Middle frontal gyrus (tissue), 1 donor: ENCODE data around the gene SLC35F4.
"Not testable (repeated sequence)": the region's sequence is repeated elsewhere in the genome, so short reads cannot be mapped to it uniquely, and the experiment has no call there.

Experiments used
- DNase-seq: peaks from one replicate; pipeline ENCODE4 v3.0.0-alpha.2; 2015; ENCODE audit warnings: low spot score; ENCODE audit errors: extremely low spot score

SLC35F4 gene

GRCh38 chr14:57865403-57866198 is at the start of gene SLC35F4:
Gene SLC35F4 (minus strand): TSS chr14:57866092.
- no peak for DNase-seq

- no peak for DNase-seq
These were observed 43.7 kb upstream of the SLC35F4 start for GRCh38 chr14:57909626-57910025.

- no peak for DNase-seq
These were observed 38.1 kb upstream of the SLC35F4 start for GRCh38 chr14:57903954-57904353.

- DNase-seq, result no peak
These were observed 33.1 kb upstream of the SLC35F4 start for GRCh38 chr14:57898837-57899572.

GRCh38 chr14:57897144-57897748 is 31.4 kb upstream of the SLC35F4 start:
- DNase-seq, result no peak

- no peak for DNase-seq
These were observed 23.4 kb upstream of the SLC35F4 start for GRCh38 chr14:57889245-57889644.

- DNase-seq, result no peak
These were observed 18.3 kb upstream of the SLC35F4 start for GRCh38 chr14:57884175-57884574.

- DNase-seq, result no peak
These were observed 17.2 kb upstream of the SLC35F4 start for GRCh38 chr14:57883061-57883460.

GRCh38 chr14:57879516-57879915 is 13.6 kb upstream of the SLC35F4 start:
- DNase-seq, result no peak

GRCh38 chr14:57875985-57876384 is 10.1 kb upstream of the SLC35F4 start:
- DNase-seq, result no peak

- DNase-seq, result no peak
These were observed 9.4 kb upstream of the SLC35F4 start for GRCh38 chr14:57875296-57875695.

- DNase-seq, result no peak
These were observed 5.7 kb upstream of the SLC35F4 start for GRCh38 chr14:57871459-57872080.

GRCh38 chr14:57870686-57871457 is 5.0 kb upstream of the SLC35F4 start:
- no peak for DNase-seq

- no peak for DNase-seq
These were observed 3.7 kb upstream of the SLC35F4 start for GRCh38 chr14:57869617-57870016.

- DNase-seq, result no peak
These were observed 360 bp upstream of the SLC35F4 start for GRCh38 chr14:57866199-57866705.

- no peak for DNase-seq
These were observed 858 bp downstream of the SLC35F4 start for GRCh38 chr14:57865066-57865402.

- DNase-seq, result no peak
These were observed 1.2 kb downstream of the SLC35F4 start for GRCh38 chr14:57864659-57865058.

GRCh38 chr14:57863471-57863870 is 2.4 kb downstream of the SLC35F4 start:
- DNase-seq, result no peak

- not testable (repeated sequence) for DNase-seq
These were observed 10.2 kb downstream of the SLC35F4 start for GRCh38 chr14:57855666-57856065.

- no peak for DNase-seq
These were observed 11.3 kb downstream of the SLC35F4 start for GRCh38 chr14:57854571-57854970.

GRCh38 chr14:57851354-57851753 is 14.5 kb downstream of the SLC35F4 start:
- DNase-seq, result no peak
